Muscle of leg (tissue), 11 donors: ENCODE data around the gene PPM1N. TPM values are rescaled to one million over a fixed set of nuclear protein-coding genes. Genes with fewer than 3 reads are reported as not detected.
A peak's percentile ranks its signal among the peaks of the same experiment; 100 is the strongest.

ENCODE experiments used
- DNase-seq: peaks from one replicate; pipeline ENCODE4 v3.0.0; 2013
- H3K27ac ChIP-seq: one replicate; pipeline ENCODE4 v1.5.1; 2013; ENCODE audit warnings: mild to moderate bottlenecking, low read length, control low read depth
- H3K27me3 ChIP-seq: one replicate; pipeline ENCODE4 v1.6.1; 2013; ENCODE audit warnings: low read length; ENCODE audit not compliant: control insufficient read depth, insufficient read depth
- H3K36me3 ChIP-seq: one replicate; pipeline ENCODE4 v1.6.1; 2013; ENCODE audit warnings: low read length; ENCODE audit not compliant: control insufficient read depth, insufficient read depth
- H3K4me1 ChIP-seq: one replicate; pipeline ENCODE4 v1.6.1; 2013; ENCODE audit warnings: low read length; ENCODE audit not compliant: control insufficient read depth, insufficient read depth
- H3K4me3 ChIP-seq: one replicate; pipeline ENCODE4 v1.5.1; 2013; ENCODE audit warnings: low read length, control low read depth
- H3K9me3 ChIP-seq: replicated peaks from 2 replicates; pipeline ENCODE4 v1.6.1; 2013; ENCODE audit warnings: low read depth, low read length; ENCODE audit not compliant: control insufficient read depth
- WGBS: methylation state at CpG from one replicate; pipeline ENCODE4 v1.1.5; 2013; ENCODE audit warnings: missing lambda C conversion rate; ENCODE audit not compliant: insufficient coverage; 5-methylcytosine and 5-hydroxymethylcytosine counted together
- polyA plus RNA-seq, 8 donors: library from polyadenylated mRNA; unstranded; fragments of 120-200 nt; gene quantifications; one replicate each; pipeline versions ENCODE4 v1.2.1 to v1.2.3, GENCODE V29; 2013; ENCODE audit warnings: inconsistent platforms in 1 of 8, low replicate concordance in 1 of 8; ENCODE audit not compliant: insufficient read length in 8 of 8, insufficient read depth in 1 of 8
- total RNA-seq: library from RNA; stranded (reverse); fragments of 120-200 nt; gene quantifications from one replicate; pipeline ENCODE4 v1.2.4, GENCODE V29; 2013

Gene PPM1N
- total and polyA plus RNA-seq, 9 donors = 0.18 to 0.97 (median 0.55) TPM

DNA sequence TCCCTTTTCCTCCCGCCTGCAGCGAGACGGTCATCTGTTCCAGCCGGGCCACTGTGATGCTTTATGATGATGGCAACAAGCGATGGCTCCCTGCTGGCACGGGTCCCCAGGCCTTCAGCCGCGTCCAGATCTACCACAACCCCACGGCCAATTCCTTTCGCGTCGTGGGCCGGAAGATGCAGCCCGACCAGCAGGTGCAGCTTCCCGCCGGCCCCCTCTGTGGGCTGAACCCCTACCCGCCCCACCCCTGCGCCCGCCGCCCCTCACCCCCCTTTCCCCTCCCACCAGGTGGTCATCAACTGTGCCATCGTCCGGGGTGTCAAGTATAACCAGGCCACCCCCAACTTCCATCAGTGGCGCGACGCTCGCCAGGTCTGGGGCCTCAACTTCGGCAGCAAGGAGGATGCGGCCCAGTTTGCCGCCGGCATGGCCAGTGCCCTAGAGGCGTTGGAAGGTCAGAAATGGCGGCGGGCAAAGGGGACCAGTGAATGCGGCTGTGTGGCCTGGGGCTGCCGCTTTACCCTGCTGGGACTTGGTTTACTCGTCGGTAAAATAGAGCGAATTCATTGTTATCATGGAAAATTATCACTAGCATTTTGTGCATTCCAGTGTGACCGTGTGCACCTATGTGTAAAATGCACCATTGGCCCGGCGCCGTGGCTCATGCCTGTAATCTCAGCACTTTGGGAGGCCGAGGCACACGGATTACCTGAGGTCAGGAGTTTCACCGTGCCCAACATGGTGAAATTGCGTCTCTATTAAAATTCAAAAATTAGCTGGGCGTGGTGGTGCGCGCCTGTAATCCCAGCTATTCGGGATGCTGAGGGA is 19.6 kb downstream of the PPM1N start:
- H3K4me3 ChIP-seq = no peak overlapping the region
- H3K9me3 ChIP-seq = no peaks in the 10 kb centered on the region
- H3K27me3 ChIP-seq = no peaks in the 10 kb centered on the region
- peaks cover 41% of the 10 kb centered on the region for H3K36me3 ChIP-seq
- peaks cover 25% of the 10 kb centered on the region for H3K4me1 ChIP-seq
- H3K27ac ChIP-seq = no peak overlapping the region
- 93% methylated on average over 27 of the region's 50 CpGs for WGBS
- DNase-seq = no peak

DNA sequence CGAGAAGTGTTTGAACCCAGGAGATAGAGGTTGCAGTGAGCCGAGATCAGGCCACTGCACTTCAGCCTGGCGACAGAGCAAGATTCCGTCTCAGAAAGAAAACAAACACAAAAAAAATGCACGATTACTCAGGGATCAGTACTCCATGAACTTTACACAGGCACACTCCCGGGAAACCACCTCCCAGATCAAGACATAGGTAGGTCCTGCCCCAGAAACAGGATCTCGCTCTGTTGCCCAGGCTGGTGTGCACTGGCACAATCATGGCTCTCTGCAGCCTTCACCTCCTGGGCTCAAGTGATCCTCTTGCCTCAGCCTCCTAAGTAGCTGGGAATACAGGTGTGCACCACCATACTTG is 20.2 kb downstream of the PPM1N start:
- H3K36me3 ChIP-seq = peaks cover 44% of the 10 kb centered on the region
- DNase-seq = no peak
- H3K27ac ChIP-seq = no peak overlapping the region
- whole genome bisulfite sequencing = 87% methylated on average over 6 of the region's 7 CpGs
- no peaks in the 10 kb centered on the region for H3K9me3 ChIP-seq
- no peaks in the 10 kb centered on the region for H3K27me3 ChIP-seq
- peaks cover 24% of the 10 kb centered on the region for H3K4me1 ChIP-seq
- H3K4me3 ChIP-seq = no peak overlapping the region

GRCh38 chr19:45522010-45522941 is 24.0 kb downstream of the PPM1N start:
- 77% methylated on average over 12 of the region's 24 CpGs for WGBS
- no peaks in the 10 kb centered on the region for H3K9me3 ChIP-seq
- H3K4me1 ChIP-seq = peaks cover 16% of the 10 kb centered on the region
- no peak overlapping the region for H3K4me3 ChIP-seq
- DNase-seq = no peak
- no peaks in the 10 kb centered on the region for H3K27me3 ChIP-seq
- H3K27ac ChIP-seq = no peak overlapping the region
- peaks cover 77% of the 10 kb centered on the region for H3K36me3 ChIP-seq

DNA sequence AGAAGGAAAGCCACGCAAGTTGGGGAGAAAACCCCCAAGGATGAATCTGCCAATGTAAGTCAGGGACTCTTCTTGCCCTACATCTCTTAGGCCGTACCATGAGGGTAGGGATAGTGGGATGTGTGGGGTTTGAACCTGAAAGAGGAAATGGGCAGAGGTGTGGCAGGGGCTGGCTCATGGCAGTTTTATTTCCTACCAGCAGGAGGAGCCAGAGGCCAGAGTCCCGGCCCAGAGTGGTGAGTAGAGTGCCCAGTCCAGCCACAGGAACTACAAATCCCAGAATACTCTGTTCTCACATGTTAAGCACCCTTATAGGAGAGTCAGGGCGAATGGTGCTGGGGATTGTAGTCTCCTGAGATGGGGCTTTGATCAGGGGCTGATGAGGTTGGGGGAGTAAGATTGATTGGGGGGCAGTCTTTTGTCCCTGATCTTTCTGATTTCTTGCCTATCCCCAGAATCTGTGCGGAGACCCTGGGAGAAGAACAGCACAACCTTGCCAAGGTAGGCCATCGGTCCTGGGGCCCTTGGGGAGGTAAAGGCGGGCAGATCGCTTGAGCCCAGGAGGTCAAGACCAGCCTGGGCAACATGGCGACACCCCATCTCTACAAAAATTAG is 25.5 kb downstream of the PPM1N start:
- Histone ChIP-seq H3K9me3 (no peaks in the 10 kb centered on the region), H3K36me3 (peaks cover 70% of the 10 kb centered on the region), H3K27me3 (peaks cover 10% of the 10 kb centered on the region), H3K4me1 (peaks cover 20% of the 10 kb centered on the region), H3K4me3 (no peak overlapping the region), H3K27ac (peak overlapping the region; percentile 29)
- WGBS = 100% methylated on average over 2 of the region's 9 CpGs
- peak; percentile 95 for DNase-seq

GRCh38 chr19:45524575-45525129 is 26.4 kb downstream of the PPM1N start:
- no peaks in the 10 kb centered on the region for H3K9me3 ChIP-seq
- peaks cover 27% of the 10 kb centered on the region for H3K4me1 ChIP-seq
- H3K27me3 ChIP-seq = peaks cover 19% of the 10 kb centered on the region
- DNase-seq = no peak
- 86% methylated on average over 6 of the region's 15 CpGs for WGBS
- H3K27ac ChIP-seq = no peak overlapping the region
- no peak overlapping the region for H3K4me3 ChIP-seq
- H3K36me3 ChIP-seq = peaks cover 70% of the 10 kb centered on the region

GRCh38 chr19:45526143-45526542 is 27.9 kb downstream of the PPM1N start:
- peaks cover 27% of the 10 kb centered on the region for H3K4me1 ChIP-seq
- WGBS = 56% methylated on average over 6 of the region's 9 CpGs
- peak; percentile 68 for DNase-seq
- H3K27ac ChIP-seq = no peak overlapping the region
- H3K36me3 ChIP-seq = peaks cover 60% of the 10 kb centered on the region
- peaks cover 26% of the 10 kb centered on the region for H3K27me3 ChIP-seq
- H3K4me3 ChIP-seq = no peak overlapping the region
- H3K9me3 ChIP-seq = peaks cover 3% of the 10 kb centered on the region

DNA sequence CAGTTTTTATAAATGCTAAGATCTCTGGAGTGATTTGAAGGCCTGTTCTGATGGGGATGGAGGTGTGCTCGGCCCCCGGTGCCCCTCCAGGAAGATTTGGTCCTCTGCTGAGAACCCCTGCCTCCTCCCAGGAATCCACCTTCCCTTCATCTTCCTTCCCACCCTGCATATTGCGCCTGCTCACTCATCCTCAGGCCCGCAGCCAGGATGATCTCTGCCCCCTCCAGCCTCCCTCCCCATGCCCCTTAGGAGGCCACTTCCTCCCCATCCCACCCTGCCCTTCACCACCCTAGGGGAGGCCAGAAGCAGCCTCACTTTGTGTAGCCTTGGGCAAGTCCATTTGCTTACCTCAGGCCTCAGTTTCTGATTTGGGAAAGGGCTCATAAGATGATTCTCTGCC is 28.7 kb downstream of the PPM1N start:
- WGBS = 80% methylated on average over 2 of the region's 4 CpGs
- H3K4me3 ChIP-seq = no peak overlapping the region
- H3K27ac ChIP-seq = no peak overlapping the region
- no peak for DNase-seq
- H3K27me3 ChIP-seq = peaks cover 26% of the 10 kb centered on the region
- H3K36me3 ChIP-seq = peaks cover 54% of the 10 kb centered on the region
- H3K4me1 ChIP-seq = peaks cover 27% of the 10 kb centered on the region
- H3K9me3 ChIP-seq = peaks cover 3% of the 10 kb centered on the region

GRCh38 chr19:45527731-45528130 is 29.5 kb downstream of the PPM1N start:
- Histone ChIP-seq H3K27ac (no peak overlapping the region), H3K27me3 (peaks cover 26% of the 10 kb centered on the region), H3K36me3 (peaks cover 49% of the 10 kb centered on the region), H3K4me1 (peaks cover 27% of the 10 kb centered on the region), H3K4me3 (no peak overlapping the region), H3K9me3 (peaks cover 3% of the 10 kb centered on the region)
- DNase-seq = no peak
- WGBS = 74% methylated on average over 14 of the region's 15 CpGs

DNA sequence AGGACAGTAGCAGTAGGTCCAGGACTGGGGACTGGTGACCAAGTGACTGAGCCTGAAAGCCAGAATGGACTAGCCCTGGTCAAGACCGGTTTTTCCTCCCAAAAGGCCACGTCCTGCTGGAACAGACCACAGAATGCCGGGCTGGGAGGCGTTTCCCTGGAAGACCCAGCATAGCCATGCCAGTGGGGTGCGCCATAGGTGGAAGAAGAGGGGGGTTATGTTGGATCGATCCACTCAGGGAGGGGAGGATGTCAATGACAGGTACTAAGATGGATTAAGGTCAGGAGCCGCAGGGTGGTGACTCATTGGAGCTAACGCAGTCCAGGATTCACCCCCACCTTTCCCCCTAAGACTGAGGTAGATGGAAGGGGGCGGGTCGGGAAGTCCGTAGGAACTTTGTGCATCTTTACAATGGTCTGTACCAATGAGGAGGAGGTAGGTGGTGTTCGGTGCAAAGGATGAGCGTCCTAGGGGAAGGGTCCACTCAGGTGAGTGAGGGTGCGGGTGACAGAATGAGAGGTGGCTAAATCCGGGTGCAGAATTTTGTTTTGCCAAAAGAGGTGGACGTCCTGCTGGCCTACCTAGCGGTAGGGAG is 30.0 kb downstream of the PPM1N start:
- 10% methylated on average over 15 of the region's 17 CpGs for WGBS
- Histone ChIP-seq H3K36me3 (peaks cover 44% of the 10 kb centered on the region), H3K4me1 (peaks cover 26% of the 10 kb centered on the region), H3K4me3 (no peak overlapping the region), H3K27ac (no peak overlapping the region), H3K27me3 (peaks cover 26% of the 10 kb centered on the region), H3K9me3 (peaks cover 3% of the 10 kb centered on the region)
- no peak for DNase-seq
